Central memory CD4-positive, alpha-beta T cell (primary cell): Measurements from ENCODE around the gene KCTD18.

Experiments
- DNase-seq: peaks from one replicate; pipeline ENCODE4 v3.0.0; 2022

KCTD18 gene

GRCh38 chr2:200484934-200485333 lies 24.9 kb downstream of the KCTD18 start:
- no peak for DNase-seq

- no peak for DNase-seq
Measured at GRCh38 chr2:200483729-200484198, 26.1 kb downstream of the KCTD18 start.

- DNase-seq = no peak
Measured at GRCh38 chr2:200482194-200482593, 27.7 kb downstream of the KCTD18 start.

DNA sequence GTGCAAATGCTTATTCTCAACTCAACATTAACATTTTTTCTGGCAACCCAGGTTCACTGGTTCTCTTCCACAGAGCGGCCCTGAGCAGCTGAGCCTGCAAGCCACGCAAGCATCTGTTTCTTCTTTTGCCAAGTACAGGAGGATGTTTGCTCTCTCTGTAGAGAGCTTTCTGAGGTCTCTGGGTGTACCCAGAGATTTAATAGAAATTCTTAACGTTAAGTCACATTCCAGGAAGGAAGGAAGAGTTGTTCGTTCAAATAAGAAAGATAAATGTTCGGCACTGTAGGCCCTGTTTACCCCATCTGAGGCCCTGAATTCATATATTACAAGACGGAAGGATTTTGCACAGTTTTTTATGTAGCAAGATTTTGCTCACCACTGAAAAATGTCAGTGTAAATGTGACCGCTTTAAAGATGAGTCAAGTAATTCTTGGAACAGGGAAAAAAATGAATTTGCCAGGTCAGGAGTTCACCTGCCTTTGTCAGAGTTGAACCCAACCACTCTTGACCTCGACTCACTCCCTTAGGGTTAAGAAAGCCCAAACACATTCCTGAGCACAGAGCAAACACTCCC lies 30.1 kb downstream of the KCTD18 start:
- no peak for DNase-seq

DNA sequence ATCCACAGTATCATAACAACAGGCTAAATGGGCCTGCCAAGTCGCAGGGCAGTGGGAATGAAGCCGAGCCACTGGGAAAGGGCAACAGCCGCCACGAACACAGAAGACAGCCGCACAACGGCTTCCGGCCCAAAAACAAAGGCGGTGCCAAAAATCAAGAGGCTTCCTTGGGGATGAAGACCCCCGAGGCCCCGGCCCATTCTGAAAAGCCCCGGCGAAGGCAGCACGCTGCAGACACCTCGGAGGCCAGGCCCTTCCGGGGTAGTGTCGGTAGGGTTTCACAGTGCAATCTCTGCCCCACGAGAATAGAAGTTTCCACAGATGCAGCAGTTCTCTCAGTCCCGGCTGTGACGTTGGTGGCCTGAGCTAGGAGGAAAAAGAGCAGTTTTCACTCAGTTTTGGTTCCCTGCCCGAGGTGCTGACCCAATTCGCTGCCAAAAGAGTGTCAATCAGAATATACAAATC lies 32.2 kb downstream of the KCTD18 start:
- no peak for DNase-seq

- no peak for DNase-seq
Measured at GRCh38 chr2:200476836-200477235, 33.0 kb downstream of the KCTD18 start.

DNA sequence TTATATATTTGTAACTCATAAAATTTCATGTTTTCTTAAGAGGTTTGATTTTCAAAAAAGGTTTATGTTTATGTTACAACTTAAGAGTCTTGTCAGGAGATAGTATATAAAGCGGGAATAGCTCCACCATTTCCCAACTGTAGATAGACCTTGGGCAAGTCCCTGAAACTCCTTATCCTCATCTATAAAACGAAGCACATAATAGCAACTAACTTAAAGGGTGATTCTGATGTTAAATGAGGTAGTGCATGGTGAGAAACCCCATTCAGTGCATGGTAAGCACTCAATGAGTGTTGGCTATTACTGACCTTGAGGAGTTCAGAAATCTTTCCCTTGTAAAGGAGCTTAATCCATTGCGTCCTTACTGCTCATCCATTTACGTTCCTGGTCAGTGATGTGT lies 34.1 kb downstream of the KCTD18 start:
- DNase-seq = no peak

DNA sequence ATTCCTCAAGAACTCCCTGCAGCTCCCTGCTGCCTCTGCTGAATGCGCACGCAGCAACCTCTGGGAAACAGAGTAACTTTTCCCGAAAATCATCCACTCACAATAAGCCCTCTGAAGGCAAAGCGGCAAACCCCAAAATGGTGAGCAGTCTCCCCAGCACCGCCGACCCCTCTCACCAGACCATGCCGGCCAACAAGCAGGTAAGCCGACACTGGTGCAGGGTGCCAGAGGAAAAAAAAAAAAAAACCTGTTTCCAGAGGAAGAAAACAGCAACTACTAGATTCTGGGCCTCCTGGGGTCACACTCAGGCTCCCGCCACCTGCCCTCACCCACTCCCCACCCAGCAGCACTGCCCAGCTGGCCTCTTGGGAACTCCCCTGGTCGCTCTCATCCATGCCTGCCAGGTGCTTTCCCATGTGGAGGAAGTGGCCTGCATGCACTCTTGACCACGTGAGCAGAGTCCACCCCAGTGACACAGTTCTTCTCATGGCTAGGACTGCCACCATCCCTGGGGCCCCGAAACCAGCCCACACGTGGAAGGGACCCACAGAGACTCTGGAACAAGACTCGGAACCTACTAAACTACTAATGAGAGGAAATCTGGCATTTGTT lies 36.9 kb downstream of the KCTD18 start:
- DNase-seq = no peak

DNA sequence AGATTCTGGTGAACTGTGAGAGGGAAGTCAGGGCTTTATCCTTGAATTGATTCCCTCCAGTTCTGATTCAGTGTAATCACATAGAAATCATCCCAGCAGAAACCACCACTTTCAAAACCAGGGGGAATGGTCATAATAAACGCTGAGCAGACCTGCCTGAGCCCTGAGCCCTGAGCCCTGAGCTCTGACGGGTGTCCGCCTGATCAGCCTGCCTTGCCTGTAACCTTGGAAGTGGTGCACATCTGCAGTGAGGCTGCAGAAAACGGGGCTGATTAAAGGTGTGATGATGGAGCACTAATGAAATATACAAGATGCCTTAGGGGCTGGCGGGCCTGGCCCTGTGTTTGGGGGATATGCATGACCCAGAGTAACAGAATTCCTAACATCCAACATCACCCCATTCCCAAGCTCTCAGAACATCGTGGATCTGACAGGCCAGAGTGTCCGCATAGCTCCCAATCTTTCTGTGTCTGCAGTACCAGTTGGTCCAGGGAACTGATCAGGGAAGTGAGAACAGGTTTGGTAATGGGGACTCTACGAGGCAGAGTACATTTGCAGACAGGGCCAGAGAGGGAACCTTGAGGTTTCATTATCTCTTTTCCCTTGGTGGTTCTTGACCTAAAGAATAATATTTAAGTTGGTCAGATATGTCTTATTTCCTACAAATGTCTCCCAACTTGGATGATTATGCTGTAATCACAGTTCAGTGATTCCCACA lies 37.8 kb downstream of the KCTD18 start:
- no peak for DNase-seq

DNA sequence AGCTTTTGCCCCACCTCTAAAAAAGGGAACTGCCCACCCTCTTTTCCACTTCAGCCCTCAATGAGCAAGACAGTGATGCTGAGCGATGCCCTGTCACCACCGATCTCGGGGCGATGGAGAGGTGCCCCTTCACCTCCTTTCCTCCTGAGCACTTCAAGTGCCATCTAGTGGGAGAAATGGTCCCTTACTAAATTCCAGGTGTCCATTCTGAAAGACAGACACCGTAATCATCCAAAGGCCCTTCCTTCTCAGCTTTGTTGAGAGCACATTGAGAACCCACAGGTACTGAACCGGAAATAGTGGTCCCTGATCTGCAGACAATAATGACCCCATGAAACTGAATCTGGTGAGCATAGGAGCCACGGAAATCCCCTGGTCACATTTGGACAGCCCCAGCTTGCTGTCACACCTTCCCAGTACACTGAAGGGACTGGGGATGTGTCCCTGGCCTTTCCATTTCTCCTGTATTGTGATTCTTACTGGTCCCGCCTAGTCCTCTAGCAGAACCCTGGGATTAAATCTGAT lies 38.5 kb downstream of the KCTD18 start:
- peak; percentile 28 for DNase-seq

DNA sequence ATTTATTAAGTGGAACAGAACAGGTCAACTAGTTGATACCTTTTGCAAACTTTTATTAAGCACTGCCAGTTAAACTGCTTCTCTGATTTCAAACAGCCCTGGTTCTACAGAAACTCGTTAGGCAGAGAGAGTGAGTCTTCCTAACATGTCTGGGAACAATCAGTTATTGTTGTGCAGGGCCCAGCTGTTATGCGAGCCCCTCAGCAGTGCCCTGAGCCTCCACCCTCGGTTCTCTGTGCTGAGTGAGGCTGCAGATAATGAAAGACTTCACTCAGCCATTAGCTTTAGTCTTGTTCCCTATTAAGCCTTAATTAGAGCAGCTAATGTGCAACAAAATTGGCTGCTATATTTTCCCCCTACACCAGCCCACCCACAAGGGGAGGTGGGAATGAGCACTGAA lies 39.6 kb downstream of the KCTD18 start:
- DNase-seq = no peak

DNA sequence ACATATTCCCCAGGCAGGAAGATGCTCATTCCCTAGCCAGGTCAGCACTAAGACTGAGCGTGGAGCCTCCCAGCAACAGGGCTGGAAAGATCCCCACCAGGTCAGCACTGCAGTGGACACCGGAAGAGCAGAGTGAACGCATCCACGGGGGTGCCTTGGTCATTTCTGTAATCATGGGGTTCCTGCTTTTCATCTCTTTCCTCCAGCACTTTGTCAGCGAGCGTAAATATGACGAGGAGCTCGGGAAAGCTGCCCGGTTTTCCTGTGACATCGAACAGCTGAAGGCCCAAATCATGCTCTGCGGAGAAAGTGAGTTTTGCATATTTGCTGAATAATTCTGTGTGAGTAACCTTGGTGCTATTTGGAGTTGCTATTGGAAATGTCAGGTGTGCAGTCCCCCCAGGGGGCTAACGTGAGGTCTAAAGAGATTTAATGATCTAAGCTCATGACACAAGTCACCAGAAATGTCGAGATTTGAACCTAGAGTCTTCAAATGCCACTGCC lies 40.1 kb downstream of the KCTD18 start:
- no peak for DNase-seq

DNA sequence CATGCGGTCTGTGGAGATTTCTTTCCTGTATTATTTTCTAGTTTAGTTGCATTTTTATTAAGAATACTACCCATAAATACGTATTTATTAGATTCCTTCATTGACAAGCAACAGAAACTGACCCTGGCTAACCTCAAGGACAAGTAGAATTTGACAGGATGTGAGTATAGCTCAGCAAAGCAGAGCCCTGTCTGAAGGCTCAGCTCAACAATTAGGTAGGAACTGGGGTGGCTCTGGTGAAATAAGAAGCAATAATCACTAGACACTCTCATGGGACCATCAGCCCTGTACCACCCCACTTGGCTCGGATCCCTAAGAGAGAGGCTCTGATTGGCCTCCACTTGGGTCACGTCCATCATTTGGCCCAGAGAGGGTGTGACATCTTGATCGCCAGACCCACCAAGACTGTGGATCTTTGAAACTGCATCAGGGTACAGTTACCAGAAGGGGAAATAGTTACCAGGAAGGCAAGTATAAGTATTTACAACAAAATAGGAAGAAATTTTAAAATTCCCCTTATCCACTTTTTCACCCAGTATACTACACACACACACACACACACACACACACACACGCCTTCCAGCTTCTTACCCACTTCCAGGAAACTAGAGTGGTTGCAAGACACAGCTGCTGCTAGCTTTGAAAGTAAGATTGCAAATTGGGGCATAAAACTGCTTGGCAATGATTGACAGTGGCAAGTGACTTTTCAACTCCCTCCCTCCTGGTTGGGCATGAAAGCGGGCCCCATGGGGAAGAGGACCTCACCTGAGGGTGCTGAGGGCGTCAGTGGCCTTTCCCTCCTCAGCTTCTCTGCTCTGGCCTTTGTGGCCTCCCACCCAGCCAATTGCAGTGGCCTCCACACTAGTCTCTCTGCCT lies 41.8 kb downstream of the KCTD18 start:
- DNase-seq = peak; percentile 40

DNA sequence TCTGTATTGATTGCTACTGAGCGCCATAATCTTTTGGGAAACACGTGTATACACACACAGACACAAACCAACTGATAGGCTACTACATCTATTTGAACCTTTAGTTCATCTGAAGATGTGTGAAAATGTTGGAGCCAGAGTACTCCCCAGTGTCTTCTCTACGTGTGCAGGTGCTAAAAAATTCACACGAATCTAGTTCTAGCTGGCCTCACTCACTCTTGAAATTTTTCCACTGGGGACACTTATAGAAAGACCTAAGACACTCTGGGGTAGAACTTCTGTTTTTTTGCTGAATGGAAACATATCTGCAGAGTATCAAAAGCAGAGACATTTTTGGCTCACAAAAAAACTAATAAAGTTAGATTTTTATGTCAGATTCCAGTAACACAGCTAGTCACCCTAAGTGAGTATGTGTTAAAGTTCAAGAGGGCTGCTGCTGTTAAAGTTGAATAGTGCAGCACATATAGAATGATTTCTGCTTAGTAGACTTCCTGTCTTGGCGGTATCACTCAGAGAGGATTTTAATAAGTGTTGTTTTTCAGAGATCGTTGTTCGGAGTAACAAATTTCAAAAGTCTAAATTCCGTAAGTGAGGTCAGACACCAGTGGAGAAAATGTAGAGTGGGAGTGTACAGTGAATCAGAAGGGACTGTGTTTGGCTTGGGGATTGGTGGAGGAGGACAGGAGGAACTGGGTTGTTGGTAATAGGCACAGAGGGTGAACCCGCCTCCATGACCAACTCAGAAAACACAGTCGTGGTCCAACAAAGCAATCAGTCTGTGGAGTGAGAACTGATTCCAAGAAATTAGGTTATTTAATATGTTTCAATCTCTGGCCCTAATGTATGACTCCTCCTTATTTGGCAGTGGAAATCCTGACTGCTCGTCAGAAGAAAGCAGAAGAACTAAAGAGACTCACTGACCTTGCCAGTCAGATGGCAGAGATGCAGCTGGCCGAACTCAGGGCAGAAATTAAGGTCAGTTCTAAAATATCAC lies 43.1 kb downstream of the KCTD18 start:
- peak; percentile 31 for DNase-seq

GRCh38 chr2:200463452-200463851 lies 46.4 kb downstream of the KCTD18 start:
- DNase-seq = no peak

GRCh38 chr2:200461846-200462710 lies 47.8 kb downstream of the KCTD18 start:
- no peak for DNase-seq

DNA sequence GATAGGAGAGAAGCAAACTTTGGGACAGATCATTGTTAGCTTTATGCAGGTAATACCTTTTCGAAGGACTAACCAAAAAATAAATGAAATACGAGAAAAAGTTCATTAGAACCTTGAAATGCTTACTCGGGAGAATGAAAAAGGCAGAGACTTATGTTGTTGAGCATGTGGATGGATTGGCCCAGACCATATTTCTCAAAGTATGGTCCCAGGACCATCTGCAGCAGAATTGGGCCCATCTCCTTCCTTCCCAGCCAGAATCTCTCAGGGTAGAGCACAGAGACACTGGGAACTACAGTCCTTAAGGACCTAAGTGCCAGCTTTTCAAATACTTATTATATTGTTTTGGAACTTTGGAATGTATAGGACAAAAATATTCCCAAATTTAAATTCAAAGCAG lies 50.8 kb downstream of the KCTD18 start:
- DNase-seq = no peak

DNA sequence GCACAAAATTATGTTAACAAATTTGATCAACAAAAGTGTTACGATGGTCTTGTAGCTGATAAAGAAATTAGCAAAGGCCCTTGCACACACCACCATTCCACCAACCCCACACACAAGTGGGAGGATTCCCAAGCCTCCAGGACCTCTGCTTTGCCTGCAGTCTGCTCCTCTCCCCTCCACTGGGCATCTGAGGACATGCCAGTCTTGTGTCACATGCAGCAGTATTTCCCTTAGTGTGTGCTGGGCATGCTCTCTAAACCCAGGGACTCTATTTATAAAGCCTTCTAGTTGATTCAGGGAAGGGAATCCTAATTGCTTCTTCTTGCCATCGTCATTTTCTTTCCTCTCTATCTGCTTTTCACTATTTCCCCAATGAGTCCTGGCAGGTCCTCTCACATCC lies 53.3 kb downstream of the KCTD18 start:
- DNase-seq = no peak

GRCh38 chr2:200455958-200456421 lies 53.9 kb downstream of the KCTD18 start:
- no peak for DNase-seq
